Epithelial cell of proximal tubule (primary cell): Measurements from ENCODE around the gene PYGB. TPM values are rescaled to one million over a fixed set of nuclear protein-coding genes. Genes with fewer than 3 reads are reported as not detected.
"Not testable (repeated sequence)": the region's sequence is repeated elsewhere in the genome, so short reads cannot be mapped to it uniquely, and the experiment has no call there.

Experiments used
- DNase-seq: peaks from one replicate; pipeline ENCODE4 v3.0.0-alpha.2; 2011; ENCODE audit warnings: low read depth
- H3K4me3 ChIP-seq: 2 replicates; pipeline ENCODE4 v1.5.1; 2011; ENCODE audit warnings: low read depth, mild to moderate bottlenecking, low read length
- total RNA-seq: library from RNA; depleted of rRNA; stranded (reverse); fragments of >200 nt; gene quantifications from 2 replicates; pipeline ENCODE4 v1.2.3, GENCODE V29; 2015
- TF ChIP-seq, protein P1 (sequence below): conservative IDR thresholded peaks from 2 replicates; pipeline ENCODE4 v1.5.1; 2012; ENCODE audit warnings: low read depth, mild to moderate bottlenecking, low read length

Gene PYGB
- total RNA-seq, 1 donor from 2014 or later: 145 TPM

DNA sequence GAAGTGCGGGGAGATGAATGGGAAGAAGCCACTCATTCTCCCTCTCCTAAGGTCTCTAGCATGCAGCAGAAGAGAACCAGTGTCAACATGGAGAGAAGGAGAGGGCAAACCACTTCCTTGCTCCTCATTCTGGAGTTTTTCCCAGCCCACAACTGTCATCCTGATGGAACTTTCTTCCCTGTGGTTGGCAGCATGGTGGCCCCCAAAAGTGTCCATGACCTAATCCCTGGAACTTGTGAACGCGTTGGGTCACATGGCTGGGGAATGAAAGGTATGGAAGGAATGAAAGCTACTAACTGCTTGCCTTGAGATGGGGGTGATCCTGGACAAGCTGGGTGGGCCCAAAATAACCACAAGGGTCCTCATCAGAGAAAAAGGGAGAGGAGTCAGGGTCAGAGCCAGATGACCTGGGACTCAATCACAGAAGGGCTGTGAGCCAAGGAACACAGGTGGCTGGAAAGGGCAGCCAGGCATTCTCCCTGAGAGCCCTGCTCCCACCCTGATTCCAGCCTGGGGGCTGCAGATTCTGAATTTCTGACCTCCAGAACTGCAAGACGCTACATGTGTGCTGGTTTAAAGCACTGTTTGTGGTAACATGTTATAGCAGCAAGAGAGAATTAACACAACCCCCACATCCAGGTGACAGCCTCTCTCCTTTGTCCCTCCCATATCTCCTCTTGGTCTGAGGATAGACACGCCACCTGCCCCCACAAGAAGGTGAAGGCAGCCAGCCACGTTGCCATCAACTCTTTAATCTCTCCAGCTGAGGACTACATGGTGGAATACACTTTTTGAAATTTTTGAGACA, 63.2 kb downstream of the PYGB start:
- no peak for DNase-seq
- TF ChIP-seq, protein P1, sequence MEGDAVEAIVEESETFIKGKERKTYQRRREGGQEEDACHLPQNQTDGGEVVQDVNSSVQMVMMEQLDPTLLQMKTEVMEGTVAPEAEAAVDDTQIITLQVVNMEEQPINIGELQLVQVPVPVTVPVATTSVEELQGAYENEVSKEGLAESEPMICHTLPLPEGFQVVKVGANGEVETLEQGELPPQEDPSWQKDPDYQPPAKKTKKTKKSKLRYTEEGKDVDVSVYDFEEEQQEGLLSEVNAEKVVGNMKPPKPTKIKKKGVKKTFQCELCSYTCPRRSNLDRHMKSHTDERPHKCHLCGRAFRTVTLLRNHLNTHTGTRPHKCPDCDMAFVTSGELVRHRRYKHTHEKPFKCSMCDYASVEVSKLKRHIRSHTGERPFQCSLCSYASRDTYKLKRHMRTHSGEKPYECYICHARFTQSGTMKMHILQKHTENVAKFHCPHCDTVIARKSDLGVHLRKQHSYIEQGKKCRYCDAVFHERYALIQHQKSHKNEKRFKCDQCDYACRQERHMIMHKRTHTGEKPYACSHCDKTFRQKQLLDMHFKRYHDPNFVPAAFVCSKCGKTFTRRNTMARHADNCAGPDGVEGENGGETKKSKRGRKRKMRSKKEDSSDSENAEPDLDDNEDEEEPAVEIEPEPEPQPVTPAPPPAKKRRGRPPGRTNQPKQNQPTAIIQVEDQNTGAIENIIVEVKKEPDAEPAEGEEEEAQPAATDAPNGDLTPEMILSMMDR: no peak
- H3K4me3 ChIP-seq: no peak overlapping the region

DNA sequence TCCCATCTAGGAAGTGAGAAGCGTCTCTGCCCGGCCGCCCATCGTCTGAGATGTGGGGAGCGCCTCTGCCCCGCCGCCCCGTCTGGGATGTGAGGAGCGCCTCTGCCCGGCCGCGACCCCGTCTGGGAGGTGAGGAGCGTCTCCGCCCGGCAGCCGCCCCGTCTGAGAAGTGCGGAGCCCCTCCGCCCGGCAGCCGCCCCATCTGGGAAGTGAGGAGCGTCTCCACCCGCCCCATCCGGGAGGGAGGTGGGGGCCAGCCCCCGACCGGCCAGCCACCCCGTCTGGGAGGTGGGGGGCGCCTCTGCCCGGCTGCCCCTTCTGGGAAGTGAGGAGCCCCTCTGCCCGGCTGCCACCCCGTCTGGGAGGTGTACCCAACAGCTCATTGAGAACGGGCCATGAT, 64.8 kb downstream of the PYGB start:
- H3K4me3 ChIP-seq, DNase-seq: not testable (repeated sequence)

DNA sequence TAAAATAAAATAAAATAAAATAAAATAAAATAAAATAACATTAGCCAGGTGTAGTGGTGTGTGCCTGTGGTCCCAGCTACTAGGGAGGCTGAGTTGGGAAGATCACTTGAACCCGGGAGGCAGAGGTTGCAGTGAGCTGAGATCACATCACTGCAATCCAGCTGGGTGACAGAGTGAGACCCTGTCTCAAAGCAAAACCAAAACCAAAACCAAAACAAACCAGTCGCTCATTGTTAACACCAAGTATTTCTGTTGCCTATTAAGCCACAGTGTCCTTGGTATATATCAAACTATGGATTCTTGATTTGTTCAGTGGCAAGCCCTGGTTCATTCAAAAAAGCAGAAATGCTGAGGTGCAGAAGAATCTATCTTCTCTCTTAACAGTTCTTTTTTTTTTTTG, 65.7 kb downstream of the PYGB start:
- H3K4me3 ChIP-seq: no peak overlapping the region
- TF ChIP-seq, protein P1: no peak
- no peak for DNase-seq

DNA sequence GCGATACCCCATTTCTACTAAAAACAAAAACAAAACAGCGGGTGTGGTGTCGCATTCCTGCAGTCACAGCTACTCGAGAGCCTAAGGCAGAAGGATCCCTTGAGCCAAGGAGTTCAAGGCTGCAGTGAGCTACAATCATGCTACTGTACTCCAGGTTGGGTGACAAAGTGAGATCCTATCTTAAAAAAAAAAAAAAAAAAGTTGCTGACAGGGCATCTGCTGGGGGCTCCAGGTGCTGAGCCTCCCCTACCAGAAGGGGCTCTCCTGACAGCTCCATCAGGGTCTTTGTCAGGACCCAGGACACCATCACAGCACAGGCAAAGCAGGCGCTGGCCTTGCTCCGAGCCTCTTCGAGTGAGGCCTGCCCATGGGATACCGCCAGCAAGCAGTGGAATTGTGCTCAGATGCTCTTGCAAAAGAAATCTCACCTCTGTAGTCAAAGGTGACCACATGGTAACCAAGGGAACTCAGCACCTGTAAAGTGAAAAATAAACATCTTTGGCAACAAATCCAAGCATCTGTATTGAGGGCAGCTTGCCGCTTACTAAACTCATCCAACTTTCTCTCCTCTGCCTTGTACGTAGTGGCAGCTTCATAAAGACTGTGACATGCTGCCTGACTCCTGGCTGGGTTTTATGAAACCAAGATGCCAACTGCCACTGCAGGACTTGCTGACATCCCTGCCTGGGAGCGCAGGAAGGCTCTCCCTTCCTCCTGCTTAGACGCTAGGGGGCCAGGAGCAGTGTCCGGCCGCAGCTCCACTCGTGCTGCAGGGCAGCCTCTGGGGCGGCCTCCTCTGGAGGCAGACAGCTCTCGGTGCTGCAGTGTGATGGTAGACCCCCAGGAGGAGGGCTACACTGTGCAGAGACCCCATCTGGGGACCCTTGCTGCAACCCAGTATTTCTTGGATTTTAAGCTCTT, 66.9 kb downstream of the PYGB start:
- no peak for DNase-seq
- H3K4me3 ChIP-seq: no peak overlapping the region
- TF ChIP-seq, protein P1: no peak

DNA sequence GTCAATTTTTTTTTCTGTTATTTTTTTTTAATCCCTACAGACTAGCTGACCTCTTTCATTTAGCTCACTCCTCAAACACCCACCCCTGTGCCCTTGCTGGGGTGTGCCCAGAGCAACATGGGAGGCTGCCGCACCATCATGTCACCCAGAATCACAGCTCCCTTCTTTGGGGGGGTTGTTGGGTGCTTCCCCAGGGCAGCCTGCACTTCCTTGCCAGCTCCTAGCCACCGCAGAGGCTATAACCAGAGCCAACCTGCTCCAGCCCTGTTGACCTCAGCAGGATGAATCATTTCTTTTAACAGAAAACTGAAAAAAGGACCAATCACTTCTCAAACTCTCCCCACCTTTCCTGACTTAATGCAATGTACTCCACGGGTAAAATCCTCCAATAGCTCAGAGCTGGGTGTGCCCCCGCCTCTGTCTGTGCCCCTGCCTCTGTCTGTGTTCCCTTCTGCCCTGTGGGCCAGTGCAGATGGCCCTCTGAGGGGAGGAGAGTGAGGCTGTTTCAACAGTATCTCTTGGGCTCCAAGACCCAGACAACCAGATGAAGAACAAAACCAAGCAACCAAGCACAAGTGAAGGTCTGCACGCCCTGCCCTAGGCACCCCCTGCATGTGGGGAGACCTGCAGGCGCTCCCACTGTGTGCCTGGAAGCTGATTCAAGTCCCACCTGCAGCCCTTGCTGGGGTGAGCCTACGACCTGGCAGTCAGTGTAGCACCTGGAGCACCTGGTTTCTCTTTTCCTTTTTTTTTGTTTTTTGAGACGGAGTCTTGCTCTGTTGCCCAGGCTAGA, 67.7 kb downstream of the PYGB start:
- TF ChIP-seq, protein P1: no peak
- DNase-seq: no peak
- H3K4me3 ChIP-seq: no peak overlapping the region

DNA sequence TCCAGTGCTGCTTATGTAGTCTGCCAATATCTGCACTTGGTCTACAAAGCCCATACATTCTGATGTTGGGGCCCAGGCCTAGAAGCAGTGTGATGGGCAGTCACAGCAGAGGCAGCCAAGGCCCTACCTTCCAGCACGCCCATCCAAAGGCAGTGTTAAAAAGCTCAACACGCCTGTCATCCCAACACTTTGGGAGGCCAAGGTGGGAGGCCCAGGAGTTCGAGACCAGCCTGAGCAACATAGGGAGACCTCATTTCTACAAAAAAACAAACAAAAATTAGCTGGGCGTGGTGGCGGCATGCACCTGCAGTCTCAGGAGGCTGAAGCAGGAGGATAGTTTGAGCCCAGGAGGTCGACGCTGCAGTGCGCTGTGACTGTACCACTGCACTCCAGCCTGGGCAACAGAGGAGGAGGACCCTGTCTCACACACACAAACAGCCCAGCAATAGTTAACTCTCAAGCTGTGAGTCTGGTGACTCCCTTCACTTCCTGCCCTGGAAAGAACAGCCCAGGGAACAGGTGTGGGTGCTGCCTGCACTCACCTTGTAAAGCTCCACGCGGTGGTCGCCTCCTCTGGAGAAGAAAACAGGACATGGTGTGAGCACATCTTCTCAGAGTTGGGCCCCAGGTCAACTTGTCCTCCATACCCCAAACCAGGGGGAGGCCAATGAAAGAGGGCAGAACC, 68.8 kb downstream of the PYGB start:
- H3K4me3 ChIP-seq: no peak overlapping the region
- TF ChIP-seq, protein P1: no peak
- no peak for DNase-seq
